OCI-LY7 (cell line): ENCODE results near the gene POLR3H.

Experiments used
- EZH2phosphoT487 ChIP-seq: fragments of 200-600 bp; sonication (generic); IDR thresholded peaks from 2 replicates; pipeline ENCODE4 v1.6.1; 2018; ENCODE audit warnings: low read depth, borderline replicate concordance, mild to moderate bottlenecking, mixed run types, antibody characterized with exemption, low read length, moderate library complexity, mixed read lengths
- TF ChIP-seq, protein P1 (sequence below): fragments of 200-600 bp; sonication (generic); conservative IDR thresholded peaks from 2 replicates; pipeline ENCODE4 v1.5.1; 2014; ENCODE audit warnings: mild to moderate bottlenecking, antibody characterized with exemption, low read length, moderate library complexity, mixed read lengths

DNA sequence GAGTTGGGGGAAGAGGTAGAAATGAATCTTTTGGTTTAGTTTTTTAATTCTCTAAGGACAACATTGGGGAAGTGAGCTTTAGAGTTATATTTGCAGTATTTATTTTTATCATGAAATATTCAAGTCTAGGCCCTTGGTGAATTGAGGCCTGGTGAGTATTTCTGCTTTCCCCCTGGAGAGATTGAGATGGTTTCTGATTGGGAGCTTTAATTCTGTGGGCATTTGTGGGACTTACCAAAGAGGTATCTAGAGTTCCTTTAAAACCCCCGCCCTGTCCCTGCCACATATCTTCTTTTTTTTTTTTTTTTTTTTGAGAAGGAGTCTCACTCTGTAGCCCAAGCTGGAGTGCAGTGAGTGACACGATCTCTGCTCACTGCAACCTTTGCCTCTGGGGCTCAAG lies 65.8 kb downstream of the POLR3H start:
- TF ChIP-seq, protein P1, sequence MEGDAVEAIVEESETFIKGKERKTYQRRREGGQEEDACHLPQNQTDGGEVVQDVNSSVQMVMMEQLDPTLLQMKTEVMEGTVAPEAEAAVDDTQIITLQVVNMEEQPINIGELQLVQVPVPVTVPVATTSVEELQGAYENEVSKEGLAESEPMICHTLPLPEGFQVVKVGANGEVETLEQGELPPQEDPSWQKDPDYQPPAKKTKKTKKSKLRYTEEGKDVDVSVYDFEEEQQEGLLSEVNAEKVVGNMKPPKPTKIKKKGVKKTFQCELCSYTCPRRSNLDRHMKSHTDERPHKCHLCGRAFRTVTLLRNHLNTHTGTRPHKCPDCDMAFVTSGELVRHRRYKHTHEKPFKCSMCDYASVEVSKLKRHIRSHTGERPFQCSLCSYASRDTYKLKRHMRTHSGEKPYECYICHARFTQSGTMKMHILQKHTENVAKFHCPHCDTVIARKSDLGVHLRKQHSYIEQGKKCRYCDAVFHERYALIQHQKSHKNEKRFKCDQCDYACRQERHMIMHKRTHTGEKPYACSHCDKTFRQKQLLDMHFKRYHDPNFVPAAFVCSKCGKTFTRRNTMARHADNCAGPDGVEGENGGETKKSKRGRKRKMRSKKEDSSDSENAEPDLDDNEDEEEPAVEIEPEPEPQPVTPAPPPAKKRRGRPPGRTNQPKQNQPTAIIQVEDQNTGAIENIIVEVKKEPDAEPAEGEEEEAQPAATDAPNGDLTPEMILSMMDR = no peak
- TF ChIP-seq EZH2phosphoT487 = no peak
